Loucy (cell line): ENCODE results near the gene TMEM156.

Experiments
- EZH2phosphoT487 ChIP-seq: fragments of 200-600 bp; IDR thresholded peaks from 2 replicates; pipeline ENCODE4 v1.6.1; 2018; ENCODE audit warnings: antibody characterized with exemption, mild to moderate bottlenecking, moderate library complexity, borderline replicate concordance
- TF ChIP-seq, protein P1 (sequence below): fragments of 200-600 bp; sonication (generic); conservative IDR thresholded peaks from 2 replicates; pipeline ENCODE4 v1.5.1; 2014; ENCODE audit warnings: mild to moderate bottlenecking, antibody characterized with exemption, low read length

DNA sequence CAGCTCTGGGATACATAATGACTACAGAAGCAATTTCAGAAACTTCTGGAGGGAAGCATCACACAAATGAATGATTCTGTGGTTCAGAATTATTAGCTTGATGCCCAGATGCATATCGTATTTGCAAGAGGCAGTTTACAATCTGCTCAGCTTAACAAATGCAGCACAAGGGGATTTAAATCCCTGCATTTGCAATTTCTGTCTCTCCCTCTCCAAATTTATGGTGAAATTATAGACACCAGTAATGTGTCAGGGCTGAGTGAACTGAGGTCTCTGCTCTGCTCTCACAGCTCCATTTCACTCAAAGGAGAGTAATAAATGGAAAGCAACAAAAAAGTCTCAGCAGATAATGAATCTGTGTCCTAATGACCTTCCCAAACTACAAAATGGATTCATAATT lies 80.2 kb downstream of the TMEM156 start:
- TF ChIP-seq, protein P1, sequence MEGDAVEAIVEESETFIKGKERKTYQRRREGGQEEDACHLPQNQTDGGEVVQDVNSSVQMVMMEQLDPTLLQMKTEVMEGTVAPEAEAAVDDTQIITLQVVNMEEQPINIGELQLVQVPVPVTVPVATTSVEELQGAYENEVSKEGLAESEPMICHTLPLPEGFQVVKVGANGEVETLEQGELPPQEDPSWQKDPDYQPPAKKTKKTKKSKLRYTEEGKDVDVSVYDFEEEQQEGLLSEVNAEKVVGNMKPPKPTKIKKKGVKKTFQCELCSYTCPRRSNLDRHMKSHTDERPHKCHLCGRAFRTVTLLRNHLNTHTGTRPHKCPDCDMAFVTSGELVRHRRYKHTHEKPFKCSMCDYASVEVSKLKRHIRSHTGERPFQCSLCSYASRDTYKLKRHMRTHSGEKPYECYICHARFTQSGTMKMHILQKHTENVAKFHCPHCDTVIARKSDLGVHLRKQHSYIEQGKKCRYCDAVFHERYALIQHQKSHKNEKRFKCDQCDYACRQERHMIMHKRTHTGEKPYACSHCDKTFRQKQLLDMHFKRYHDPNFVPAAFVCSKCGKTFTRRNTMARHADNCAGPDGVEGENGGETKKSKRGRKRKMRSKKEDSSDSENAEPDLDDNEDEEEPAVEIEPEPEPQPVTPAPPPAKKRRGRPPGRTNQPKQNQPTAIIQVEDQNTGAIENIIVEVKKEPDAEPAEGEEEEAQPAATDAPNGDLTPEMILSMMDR = no peak
- no peak for TF ChIP-seq EZH2phosphoT487
